GM23248 (cell line): ENCODE measurements around the gene NBEAL2. TPM values are rescaled to one million over a fixed set of nuclear protein-coding genes. Genes with fewer than 3 reads are reported as not detected.

Experiments used
- DNase-seq: peaks from one replicate; pipeline ENCODE4 v3.0.0-alpha.2; 2015
- H2AFZ ChIP-seq: fragments of 200-600 bp; sonication (generic); 2 replicates; pipeline ENCODE4 v1.6.1; 2016; ENCODE audit warnings: antibody characterized with exemption
- H3F3A ChIP-seq: fragments of 200-600 bp; sonication (generic); 2 replicates; pipeline ENCODE4 v1.6.1; 2016; ENCODE audit warnings: mild to moderate bottlenecking, antibody characterized with exemption, mixed run types; ENCODE audit not compliant: insufficient read depth
- H3K27ac ChIP-seq: fragments of 200-600 bp; sonication (generic); 2 replicates; pipeline ENCODE4 v1.5.1; 2016; ENCODE audit warnings: mild to moderate bottlenecking
- H3K27me3 ChIP-seq: fragments of 200-600 bp; sonication (generic); replicated peaks from 2 replicates; pipeline ENCODE4 v1.6.1; 2016; ENCODE audit warnings: mild to moderate bottlenecking; ENCODE audit not compliant: insufficient read depth
- H3K36me3 ChIP-seq: fragments of 200-600 bp; sonication (generic); 2 replicates; pipeline ENCODE4 v1.6.1; 2016; ENCODE audit warnings: low read depth, mild to moderate bottlenecking
- H3K4me1 ChIP-seq: fragments of 200-600 bp; sonication (generic); 2 replicates; pipeline ENCODE4 v1.6.1; 2016; ENCODE audit warnings: mild to moderate bottlenecking; ENCODE audit not compliant: insufficient read depth
- H3K4me2 ChIP-seq: fragments of 200-600 bp; sonication (generic); one replicate; pipeline ENCODE4 v1.6.1; 2016; ENCODE audit warnings: mild to moderate bottlenecking; ENCODE audit not compliant: unreplicated experiment
- H3K4me3 ChIP-seq: fragments of 200-600 bp; sonication (generic); 2 replicates; pipeline ENCODE4 v1.5.1; 2016; ENCODE audit warnings: mild to moderate bottlenecking
- H3K79me2 ChIP-seq: fragments of 200-600 bp; sonication (generic); 2 replicates; pipeline ENCODE4 v1.6.1; 2016; ENCODE audit warnings: mild to moderate bottlenecking; ENCODE audit not compliant: insufficient read depth
- H3K9ac ChIP-seq: fragments of 200-600 bp; sonication (generic); 2 replicates; pipeline ENCODE4 v1.6.1; 2016; ENCODE audit warnings: mild to moderate bottlenecking
- H3K9me2 ChIP-seq: fragments of 200-600 bp; sonication (generic); 2 replicates; pipeline ENCODE4 v1.6.1; 2016; ENCODE audit warnings: mixed run types, mild to moderate bottlenecking, moderate library complexity; ENCODE audit not compliant: insufficient read depth
- H3K9me3 ChIP-seq: fragments of 200-600 bp; sonication (generic); one replicate; pipeline ENCODE4 v1.6.1; 2017; ENCODE audit warnings: low read depth
- H4K20me1 ChIP-seq: fragments of 200-600 bp; sonication (generic); 2 replicates; pipeline ENCODE4 v1.6.0; 2016; ENCODE audit not compliant: insufficient read depth
- EZH2 ChIP-seq: fragments of 200-600 bp; sonication (generic); IDR thresholded peaks from 2 replicates; pipeline ENCODE4 v1.6.1; 2018; ENCODE audit warnings: antibody characterized with exemption, mild to moderate bottlenecking; ENCODE audit not compliant: insufficient read depth, poor library complexity, severe bottlenecking
- EZH2phosphoT487 ChIP-seq: fragments of 200-600 bp; sonication (generic); IDR thresholded peaks from 2 replicates; pipeline ENCODE4 v1.6.1; 2018; ENCODE audit warnings: antibody characterized with exemption, moderate library complexity, mild to moderate bottlenecking, low read depth; ENCODE audit not compliant: insufficient read depth
- WGBS, 2 experiments: methylation state at CpG; one replicate each; pipeline ENCODE4 v1.1.6; 2015 to 2017; ENCODE audit warnings: low lambda C conversion rate in 2 of 2, low coverage in 1 of 2; ENCODE audit errors: missing lambda C conversion rate in 2 of 2; 5-methylcytosine and 5-hydroxymethylcytosine counted together
- in situ Hi-C: fragments of 300-500 bp; cut with MboI; formaldehyde crosslinking; loops from 2 replicates; pipeline ENCODE4 v1.15.0; 2020
- polyA plus RNA-seq: library from polyadenylated mRNA; unstranded; fragments of >200 nt; fragmentation: Nextera tagmentation; extraction: Ambion mirVana; gene quantifications from 2 replicates; pipeline ENCODE4 v1.2.1, GENCODE V29; 2016
- total RNA-seq: library from RNA; depleted of rRNA; stranded (reverse); fragments of >200 nt; shearing (Covaris generic); gene quantifications from 2 replicates; pipeline ENCODE4 v1.2.3, GENCODE V29; 2014

Gene NBEAL2
- total and polyA plus RNA-seq, 2 experiments from 2014 or later, result 0.94 to 2.8 TPM

- Histone ChIP-seq H3K27me3 (no peaks in the 10 kb centered on the region), H3K36me3 (no peaks in the 10 kb centered on the region), H3K79me2 (peaks cover 99% of the 10 kb centered on the region), H2AFZ (no peak overlapping the region), H4K20me1 (peaks cover 16% of the 10 kb centered on the region; the same call in 1 of the 2 replicates), H3K9ac (no peak overlapping the region), H3K9me3 (no peaks in the 10 kb centered on the region), H3K4me3 (no peak overlapping the region), H3K4me2 (no peak overlapping the region), H3K4me1 (peaks cover 13% of the 10 kb centered on the region), H3K27ac (no peak overlapping the region), H3F3A (no peaks in the 10 kb centered on the region), H3K9me2 (no peaks in the 10 kb centered on the region)
- no peak for DNase-seq
- in situ Hi-C loops, result no loop called here
- no peak for TF ChIP-seq EZH2phosphoT487
- no peak for TF ChIP-seq EZH2
- WGBS, 2 experiments, result 70 to 77% methylated on average over 7 of the region's 7 CpGs
Observed at GRCh38 chr3:46950650-46951241, 28.7 kb upstream of the NBEAL2 start.

- Histone ChIP-seq H3K4me2 (no peak overlapping the region), H3K4me3 (no peak overlapping the region), H3F3A (no peaks in the 10 kb centered on the region), H3K9me2 (no peaks in the 10 kb centered on the region), H3K27ac (no peak overlapping the region), H2AFZ (no peak overlapping the region), H3K9ac (no peak overlapping the region), H4K20me1 (peaks cover 16% of the 10 kb centered on the region; the same call in 1 of the 2 replicates), H3K79me2 (peaks cover 99% of the 10 kb centered on the region), H3K27me3 (no peaks in the 10 kb centered on the region), H3K4me1 (peaks cover 4% of the 10 kb centered on the region; the same call in 1 of the 2 replicates), H3K9me3 (no peaks in the 10 kb centered on the region), H3K36me3 (no peaks in the 10 kb centered on the region)
- in situ Hi-C loops, result no loop called here
- TF ChIP-seq EZH2phosphoT487, result no peak
- TF ChIP-seq EZH2, result no peak
- WGBS, 2 experiments, result 76 to 80% methylated on average over 2 of the region's 2 CpGs
- DNase-seq, result no peak
Observed at GRCh38 chr3:46952813-46953212, 26.7 kb upstream of the NBEAL2 start.

- Histone ChIP-seq H3K27ac (no peak overlapping the region), H3K36me3 (no peaks in the 10 kb centered on the region), H2AFZ (no peak overlapping the region), H3K4me1 (peaks cover under 1% of the 10 kb centered on the region; the same call in 1 of the 2 replicates), H3F3A (no peaks in the 10 kb centered on the region), H3K4me2 (no peak overlapping the region), H3K27me3 (no peaks in the 10 kb centered on the region), H3K9me3 (no peaks in the 10 kb centered on the region), H3K79me2 (peaks cover 99% of the 10 kb centered on the region), H4K20me1 (peaks cover 18% of the 10 kb centered on the region), H3K4me3 (no peak overlapping the region), H3K9me2 (no peaks in the 10 kb centered on the region), H3K9ac (no peak overlapping the region)
- in situ Hi-C loops, result no loop called here
- DNase-seq, result no peak
- 69 to 72% methylated on average over 8 of the region's 8 CpGs for WGBS, 2 experiments
- TF ChIP-seq EZH2phosphoT487, result no peak
- TF ChIP-seq EZH2, result no peak
Observed at GRCh38 chr3:46953234-46954010, 26.0 kb upstream of the NBEAL2 start.

- peaks cover 8% of the 10 kb centered on the region; the same call in 1 of the 2 replicates for H3K4me1 ChIP-seq
- H3K9ac ChIP-seq, result no peak overlapping the region
- H3K79me2 ChIP-seq, result peaks cover 99% of the 10 kb centered on the region
- no peaks in the 10 kb centered on the region for H3K9me3 ChIP-seq
- 80 to 83% methylated on average over 3 of the region's 3 CpGs for WGBS, 2 experiments
- DNase-seq, result no peak
- in situ Hi-C loops, result no loop called here
- H3K4me3 ChIP-seq, result no peak overlapping the region
- peaks cover 5% of the 10 kb centered on the region; the same call in 1 of the 2 replicates for H3F3A ChIP-seq
- peaks cover 20% of the 10 kb centered on the region for H4K20me1 ChIP-seq
- no peaks in the 10 kb centered on the region for H3K36me3 ChIP-seq
- H3K4me2 ChIP-seq, result no peak overlapping the region
- H3K27me3 ChIP-seq, result no peaks in the 10 kb centered on the region
- no peak overlapping the region for H2AFZ ChIP-seq
- no peaks in the 10 kb centered on the region for H3K9me2 ChIP-seq
- TF ChIP-seq EZH2 (no peak), EZH2phosphoT487 (no peak)
- no peak overlapping the region for H3K27ac ChIP-seq
Observed at GRCh38 chr3:46954178-46954577, 25.3 kb upstream of the NBEAL2 start.
